ENCODE results near the gene THUMPD2.

DNA sequence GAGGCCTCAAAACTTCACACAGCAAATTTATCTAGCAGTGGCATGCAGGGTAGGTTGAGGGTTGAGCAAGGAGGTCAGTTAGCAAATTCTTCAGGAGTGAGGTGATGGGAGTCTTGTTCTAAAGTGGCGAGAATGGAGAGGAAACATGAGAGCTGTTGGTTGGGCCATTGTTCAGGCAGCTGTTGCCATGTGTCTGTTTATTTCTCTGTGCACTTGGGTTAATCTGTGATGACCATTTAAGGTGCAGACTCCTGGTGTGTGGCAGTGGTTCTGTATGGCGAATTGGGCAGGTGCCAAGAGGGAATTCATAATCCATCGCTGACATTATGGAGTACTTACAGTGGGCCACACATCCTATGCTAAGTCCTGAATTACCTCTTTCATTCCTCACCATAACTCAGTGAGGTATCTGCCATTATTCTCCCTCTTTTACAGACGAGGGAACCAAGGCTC lies 82.9 kb downstream of the THUMPD2 start:
- TF ChIP-seq, protein P1, sequence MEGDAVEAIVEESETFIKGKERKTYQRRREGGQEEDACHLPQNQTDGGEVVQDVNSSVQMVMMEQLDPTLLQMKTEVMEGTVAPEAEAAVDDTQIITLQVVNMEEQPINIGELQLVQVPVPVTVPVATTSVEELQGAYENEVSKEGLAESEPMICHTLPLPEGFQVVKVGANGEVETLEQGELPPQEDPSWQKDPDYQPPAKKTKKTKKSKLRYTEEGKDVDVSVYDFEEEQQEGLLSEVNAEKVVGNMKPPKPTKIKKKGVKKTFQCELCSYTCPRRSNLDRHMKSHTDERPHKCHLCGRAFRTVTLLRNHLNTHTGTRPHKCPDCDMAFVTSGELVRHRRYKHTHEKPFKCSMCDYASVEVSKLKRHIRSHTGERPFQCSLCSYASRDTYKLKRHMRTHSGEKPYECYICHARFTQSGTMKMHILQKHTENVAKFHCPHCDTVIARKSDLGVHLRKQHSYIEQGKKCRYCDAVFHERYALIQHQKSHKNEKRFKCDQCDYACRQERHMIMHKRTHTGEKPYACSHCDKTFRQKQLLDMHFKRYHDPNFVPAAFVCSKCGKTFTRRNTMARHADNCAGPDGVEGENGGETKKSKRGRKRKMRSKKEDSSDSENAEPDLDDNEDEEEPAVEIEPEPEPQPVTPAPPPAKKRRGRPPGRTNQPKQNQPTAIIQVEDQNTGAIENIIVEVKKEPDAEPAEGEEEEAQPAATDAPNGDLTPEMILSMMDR (IDR thresholded peaks at IDR 0.05), result no peak
- TF ChIP-seq POLR2A (IDR thresholded peaks at IDR 0.05), result no peak
